Common myeloid progenitor, CD34-positive (primary cell): Measurements from ENCODE around the gene TUBD1.
"Not testable (repeated sequence)": the region's sequence is repeated elsewhere in the genome, so short reads cannot be mapped to it uniquely, and the experiment has no call there.

Experiments
- CTCF ChIA-PET: fragments of 350-600 bp; sonication (Branson Sonifier 250); formaldehyde crosslinking; loops from one replicate; lab custom pipeline; 2021; ENCODE audit warnings: antibody characterized with exemption; lab: Charles Lee
- POLR2A ChIA-PET: fragments of 350-600 bp; sonication (Branson Sonifier 250); formaldehyde crosslinking; loops from one replicate; lab custom pipeline; 2021; ENCODE audit warnings: antibody characterized with exemption; lab: Charles Lee
- DNase-seq, 3 donors: peaks; one replicate each; pipeline versions ENCODE4 v3.0.0 to v3.0.0-alpha.2; 2013
- H3K27ac ChIP-seq, 2 experiments: 1 replicate in 1 of 2; 2 replicates in 1 of 2; pipeline ENCODE4 v1.7.0; 2013; ENCODE audit warnings: inconsistent platforms in 2 of 2, low read length in 2 of 2, mild to moderate bottlenecking in 2 of 2, low read depth in 1 of 2, moderate library complexity in 1 of 2; ENCODE audit not compliant: severe bottlenecking in 2 of 2, insufficient read depth in 1 of 2, poor library complexity in 1 of 2
- H3K27me3 ChIP-seq, 5 experiments: replicated peaks in 2 of 5; 1 replicate in 3 of 5; 2 replicates in 2 of 5; pipeline versions ENCODE4 v1.6.1 to v1.7.0; 2013; ENCODE audit warnings: low read length in 4 of 5, mild to moderate bottlenecking in 2 of 5, moderate library complexity in 2 of 5, inconsistent platforms in 1 of 5; ENCODE audit not compliant: insufficient read depth in 5 of 5, control insufficient read depth in 4 of 5
- H3K36me3 ChIP-seq, 4 experiments: 1 replicate in 2 of 4; 2 replicates in 2 of 4; pipeline versions ENCODE4 v1.6.1 to v1.7.0; 2013; ENCODE audit warnings: low read length in 3 of 4, control low read depth in 1 of 4, mild to moderate bottlenecking in 1 of 4; ENCODE audit not compliant: control insufficient read depth in 4 of 4, insufficient read depth in 4 of 4
- H3K4me1 ChIP-seq, 4 experiments: 1 replicate in 3 of 4; 2 replicates in 1 of 4; pipeline versions ENCODE4 v1.6.1 to v1.7.1; 2013; ENCODE audit warnings: low read length in 3 of 4, mild to moderate bottlenecking in 3 of 4, control low read depth in 1 of 4, inconsistent platforms in 1 of 4, moderate library complexity in 1 of 4; ENCODE audit not compliant: control insufficient read depth in 4 of 4, insufficient read depth in 4 of 4; ENCODE audit errors: control extremely low read depth in 1 of 4
- H3K4me3 ChIP-seq, 7 experiments: 1 replicate in 4 of 7; 2 replicates in 3 of 7; pipeline versions ENCODE4 v1.5.1 to v1.7.0; 2013; ENCODE audit warnings: mild to moderate bottlenecking in 7 of 7, low read length in 6 of 7, moderate library complexity in 6 of 7, inconsistent platforms in 2 of 7, low read depth in 2 of 7, control low read depth in 1 of 7; ENCODE audit not compliant: insufficient read depth in 4 of 7, control insufficient read depth in 1 of 7; ENCODE audit errors: extremely low read depth in 1 of 7
- H3K9me3 ChIP-seq, 5 experiments: 1 replicate in 4 of 5; 2 replicates in 1 of 5; pipeline versions ENCODE4 v1.6.1 to v1.7.1; 2013; ENCODE audit warnings: low read length in 4 of 5, mild to moderate bottlenecking in 2 of 5, inconsistent platforms in 1 of 5, low read depth in 1 of 5, moderate library complexity in 1 of 5; ENCODE audit not compliant: control insufficient read depth in 4 of 5, insufficient read depth in 2 of 5; ENCODE audit errors: control extremely low read depth in 1 of 5
- WGBS: methylation state at CpG from one replicate; pipeline ENCODE4 v1.1.5; 2013; ENCODE audit not compliant: insufficient coverage; 5-methylcytosine and 5-hydroxymethylcytosine counted together

TUBD1 gene

DNA sequence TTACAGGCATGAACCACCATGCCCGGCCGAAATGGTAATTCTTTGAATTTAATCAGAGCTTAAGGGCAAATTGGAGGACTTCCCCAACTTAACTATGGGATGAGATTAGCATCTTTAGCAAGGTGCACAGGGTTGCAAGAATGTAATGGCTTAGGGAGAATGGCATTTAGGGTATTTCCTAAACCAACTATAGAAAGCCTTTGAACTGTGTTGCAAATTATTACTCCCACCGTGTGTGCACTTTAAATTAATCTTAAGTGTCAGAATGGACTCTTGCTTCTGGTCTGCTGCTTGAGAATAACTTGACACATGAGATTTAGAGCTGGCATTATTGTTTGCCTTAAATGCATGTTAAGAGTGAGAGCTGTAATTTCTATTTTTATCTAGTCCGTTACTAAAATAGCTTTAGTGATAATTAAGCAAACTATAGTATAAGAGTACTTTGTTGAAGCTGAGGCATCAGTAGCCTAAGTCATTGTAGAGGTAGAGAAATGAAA lies 59.8 kb downstream of the TUBD1 start:
- peaks cover 29 to 61% (median 56%) of the 10 kb centered on the region in 4 experiments for H3K4me1 ChIP-seq
- 92% methylated on average over 2 of the region's 4 CpGs for WGBS
- CTCF ChIA-PET, result interaction anchor here (0.8 to 4.1 kb wide), 5 partner anchors 14 to 85 kb away, joined by 3 to 23 read pairs (median 4); no protein-coding TSS in a partner anchor
- H3K9me3 ChIP-seq, result no peaks in the 10 kb centered on the region
- peaks cover 0 to 3% (median 0%) of the 10 kb centered on the region in 4 experiments for H3K36me3 ChIP-seq
- no peak overlapping the region for H3K27ac ChIP-seq
- no peak overlapping the region for H3K4me3 ChIP-seq
- POLR2A ChIA-PET, result no interaction called here
- no peaks in the 10 kb centered on the region for H3K27me3 ChIP-seq
- no peak for DNase-seq

DNA sequence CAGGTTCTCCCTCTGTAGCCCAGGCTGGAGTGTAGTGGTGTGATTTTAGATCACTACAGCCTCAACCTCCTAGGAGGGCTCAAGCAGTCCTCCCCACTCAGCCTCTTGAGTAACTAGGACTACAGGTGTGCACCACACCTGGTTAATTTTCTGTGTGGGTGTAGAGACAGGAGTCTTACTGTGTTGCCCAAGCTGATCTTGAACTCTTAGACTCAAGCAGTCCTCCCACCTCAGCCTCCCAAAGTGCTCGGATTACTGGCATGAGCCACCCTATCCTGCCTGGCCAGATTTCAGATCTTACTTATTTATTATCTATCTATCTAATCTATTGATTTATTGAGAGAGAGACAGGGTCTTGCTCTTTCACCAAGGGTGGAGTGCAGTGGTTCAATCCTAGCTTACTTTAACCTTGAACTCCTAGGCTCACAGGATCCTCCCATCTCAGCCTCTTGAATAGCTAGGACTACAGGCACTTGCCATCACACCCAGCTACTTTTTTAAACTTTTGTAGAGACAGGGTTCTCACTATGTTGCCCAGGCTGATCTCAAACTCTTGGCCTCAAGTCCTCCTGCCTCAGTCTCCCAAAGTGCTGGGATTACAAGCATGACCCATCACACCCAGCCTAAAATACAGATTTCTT lies 61.8 kb downstream of the TUBD1 start:
- DNase-seq, result no peak
- Histone ChIP-seq H3K9me3 (no peaks in the 10 kb centered on the region), H3K27me3 (no peaks in the 10 kb centered on the region), H3K4me1 (peaks cover 43 to 66% (median 64%) of the 10 kb centered on the region in 4 experiments), H3K27ac (peak overlapping the region; percentile 98 to 99), H3K4me3 (no peak overlapping the region), H3K36me3 (peaks cover 0 to 3% (median 0%) of the 10 kb centered on the region in 4 experiments)
- ChIA-PET POLR2A (interaction anchor here (0.6 to 1.0 kb wide), 3 partner anchors 11 to 195 kb away, joined by 3 to 4 read pairs (median 4); no protein-coding TSS in a partner anchor), CTCF (interaction anchor here (0.7 to 4.1 kb wide), 5 partner anchors 11 to 78 kb away, joined by 3 to 23 read pairs (median 4); no protein-coding TSS in a partner anchor)
- no CpG with 5 or more reads among the region's 1 CpG for WGBS

- no peaks in the 10 kb centered on the region for H3K9me3 ChIP-seq
- CTCF ChIA-PET, result interaction anchor here (0.7 to 1.2 kb wide), 5 partner anchors 10 to 76 kb away, joined by 3 read pairs; no protein-coding TSS in a partner anchor
- peak overlapping the region; percentile 98 to 99 for H3K27ac ChIP-seq
- DNase-seq, result no peak
- H3K4me3 ChIP-seq, result peak overlapping the region in 4 of 7 experiments; percentile 12 to 61 (median 54)
- WGBS, result 90% methylated on average over 1 of the region's 3 CpGs
- POLR2A ChIA-PET, result interaction anchor here (0.6 to 2.9 kb wide), 4 partner anchors 8 to 194 kb away, joined by 3 to 21 read pairs (median 9); no protein-coding TSS in a partner anchor
- H3K36me3 ChIP-seq, result peaks cover 0 to 3% (median 0%) of the 10 kb centered on the region in 4 experiments
- peaks cover 48 to 75% (median 71%) of the 10 kb centered on the region in 4 experiments for H3K4me1 ChIP-seq
- H3K27me3 ChIP-seq, result no peaks in the 10 kb centered on the region
Observed at GRCh38 chr17:59830007-59830630, 62.6 kb downstream of the TUBD1 start.

- H3K36me3 ChIP-seq, result no peaks in the 10 kb centered on the region
- no CpG with 5 or more reads among the region's 4 CpGs for WGBS
- POLR2A ChIA-PET, result interaction anchor here (0.5 to 2.9 kb wide), 6 partner anchors 9 to 43 kb away, joined by 3 to 21 read pairs (median 4); no protein-coding TSS in a partner anchor
- H3K27me3 ChIP-seq, result no peaks in the 10 kb centered on the region
- H3K9me3 ChIP-seq, result no peaks in the 10 kb centered on the region
- CTCF ChIA-PET, result interaction anchor here (0.7 to 1.3 kb wide), 6 partner anchors 8 to 76 kb away, joined by 3 to 8 read pairs (median 3); no protein-coding TSS in a partner anchor
- peaks cover 48 to 77% (median 73%) of the 10 kb centered on the region in 4 experiments for H3K4me1 ChIP-seq
- DNase-seq, result peak; percentile 95 to 99 (median 97)
- H3K4me3 ChIP-seq, result peak overlapping the region in 6 of 7 experiments; percentile 8 to 61 (median 46)
- H3K27ac ChIP-seq, result peak overlapping the region; percentile 98 to 99
Observed at GRCh38 chr17:59829217-59830006, 63.3 kb downstream of the TUBD1 start.

GRCh38 chr17:59828819-59829216 lies 63.9 kb downstream of the TUBD1 start:
- DNase-seq, result not testable (repeated sequence)
- H3K4me1 ChIP-seq, result peaks cover 48 to 77% (median 73%) of the 10 kb centered on the region in 4 experiments
- no CpG with 5 or more reads among the region's 7 CpGs for WGBS

GRCh38 chr17:59828478-59828760 lies 64.3 kb downstream of the TUBD1 start:
- ChIA-PET POLR2A (interaction anchor here (0.6 to 2.9 kb wide), 3 partner anchors 9 to 42 kb away, joined by 3 to 21 read pairs (median 4); no protein-coding TSS in a partner anchor), CTCF (interaction anchor here (0.7 to 1.9 kb wide), 9 partner anchors 9 to 76 kb away, joined by 3 to 7 read pairs (median 4); no protein-coding TSS in a partner anchor)
- peak overlapping the region; percentile 98 to 99 for H3K27ac ChIP-seq
- peak overlapping the region in 4 of 7 experiments; percentile 30 to 61 (median 50) for H3K4me3 ChIP-seq
- DNase-seq, result no peak
- H3K9me3 ChIP-seq, result no peaks in the 10 kb centered on the region
- H3K36me3 ChIP-seq, result no peaks in the 10 kb centered on the region
- WGBS, result 70% methylated on average over 1 of the region's 2 CpGs
- H3K27me3 ChIP-seq, result no peaks in the 10 kb centered on the region
- H3K4me1 ChIP-seq, result peaks cover 48 to 77% (median 73%) of the 10 kb centered on the region in 4 experiments

More at GRCh38 chr17:59828819-59829216, 63.9 kb downstream of the TUBD1 start:
- ChIA-PET CTCF (interaction anchor here (0.7 to 1.3 kb wide), 7 partner anchors 9 to 76 kb away, joined by 3 to 8 read pairs (median 3); no protein-coding TSS in a partner anchor), POLR2A (interaction anchor here (0.5 to 2.9 kb wide), 5 partner anchors 9 to 42 kb away, joined by 3 to 21 read pairs (median 4); no protein-coding TSS in a partner anchor)
- H3K36me3 ChIP-seq, H3K27me3 ChIP-seq, H3K9me3 ChIP-seq: not testable (repeated sequence)
- H3K4me3 ChIP-seq, result peak overlapping the region in 4 of 7 experiments; percentile 30 to 61 (median 50)
- H3K27ac ChIP-seq, result peak overlapping the region; percentile 98 to 99
